Neural progenitor cell (in vitro differentiated cells): ENCODE results near the gene MYL12A. TPM values are rescaled to one million over a fixed set of nuclear protein-coding genes. Genes with fewer than 3 reads are reported as not detected.

ENCODE experiments used
- DNase-seq: peaks from one replicate; pipeline ENCODE4 v3.0.0-alpha.2; 2016; ENCODE audit warnings: low spot score
- H2AFZ ChIP-seq: fragments of 200-600 bp; sonication (generic); replicated peaks from 2 replicates; pipeline ENCODE4 v1.6.1; 2016; ENCODE audit warnings: antibody characterized with exemption
- H3F3A ChIP-seq: fragments of 200-600 bp; sonication (generic); 2 replicates; pipeline ENCODE4 v1.6.1; 2016; ENCODE audit warnings: antibody characterized with exemption, low read depth
- H3K27ac ChIP-seq: fragments of 200-600 bp; sonication (generic); 2 replicates; pipeline ENCODE4 v1.5.1; 2016; ENCODE audit warnings: mild to moderate bottlenecking
- H3K27me3 ChIP-seq: fragments of 200-600 bp; sonication (generic); 2 replicates; pipeline ENCODE4 v1.6.1; 2016; ENCODE audit warnings: mild to moderate bottlenecking, moderate library complexity
- H3K36me3 ChIP-seq: fragments of 200-600 bp; sonication (generic); 2 replicates; pipeline ENCODE4 v1.5.1; 2016
- H3K4me1 ChIP-seq: fragments of 200-600 bp; sonication (generic); 2 replicates; pipeline ENCODE4 v1.6.1; 2016; ENCODE audit warnings: mixed run types
- H3K4me2 ChIP-seq: fragments of 200-600 bp; sonication (generic); 2 replicates; pipeline ENCODE4 v1.6.1; 2016
- H3K4me3 ChIP-seq: fragments of 200-600 bp; sonication (generic); 2 replicates; pipeline ENCODE4 v1.5.1; 2016
- H3K79me2 ChIP-seq: fragments of 200-600 bp; sonication (generic); 2 replicates; pipeline ENCODE4 v1.6.1; 2016; ENCODE audit warnings: low read depth
- H3K9ac ChIP-seq: fragments of 200-600 bp; sonication (generic); 2 replicates; pipeline ENCODE4 v1.6.1; 2016
- H3K9me3 ChIP-seq: fragments of 200-600 bp; sonication (generic); 2 replicates; pipeline ENCODE4 v1.5.1; 2016; ENCODE audit warnings: low read depth
- H4K20me1 ChIP-seq: fragments of 200-600 bp; sonication (generic); 2 replicates; pipeline ENCODE4 v1.6.1; 2016; ENCODE audit warnings: low read depth
- H3K27ac Mint-ChIP-seq: 3 replicates; pipeline ENCODE4 v1.8.0; 2021; ENCODE audit warnings: mixed read lengths
- H3K27me3 Mint-ChIP-seq: 2 replicates; pipeline ENCODE4 v1.8.0; 2022; ENCODE audit warnings: low read depth, mild to moderate bottlenecking, inconsistent platforms, moderate library complexity, mixed read lengths; ENCODE audit not compliant: insufficient read depth
- H3K36me3 Mint-ChIP-seq: 3 replicates; pipeline ENCODE4 v1.8.0; 2021; ENCODE audit warnings: mixed read lengths
- H3K4me1 Mint-ChIP-seq: 3 replicates; pipeline ENCODE4 v1.8.0; 2021; ENCODE audit warnings: mixed read lengths
- H3K4me3 Mint-ChIP-seq: 3 replicates; pipeline ENCODE4 v1.8.0; 2021; ENCODE audit warnings: mild to moderate bottlenecking, moderate library complexity, mixed read lengths
- H3K9me3 Mint-ChIP-seq: 3 replicates; pipeline ENCODE4 v1.8.0; 2020; ENCODE audit warnings: mixed read lengths
- EZH2 ChIP-seq: fragments of 200-600 bp; sonication (generic); IDR thresholded peaks from 2 replicates; pipeline ENCODE4 v1.6.1; 2017; ENCODE audit warnings: antibody characterized with exemption, mild to moderate bottlenecking, moderate library complexity
- EZH2phosphoT487 ChIP-seq: fragments of 200-600 bp; sonication (generic); IDR thresholded peaks from 2 replicates; pipeline ENCODE4 v1.6.1; 2017; ENCODE audit warnings: antibody characterized with exemption
- total RNA-seq: library from RNA; depleted of rRNA; stranded (reverse); fragments of >200 nt; gene quantifications from 2 replicates; pipeline ENCODE4 v1.2.3, GENCODE V29; 2015; ENCODE audit warnings: low replicate concordance
- TF ChIP-seq, protein P1 (sequence below): fragments of 200-600 bp; sonication (generic); IDR thresholded peaks from 2 replicates; pipeline ENCODE4 v1.5.1; 2017; ENCODE audit warnings: antibody characterized with exemption, mild to moderate bottlenecking

The MYL12A gene
- total RNA-seq, 1 donor from 2014 or later, result 365 TPM

- Histone ChIP-seq H3K36me3 (peaks cover 29% of the 10 kb centered on the region), H3K4me2 (no peak overlapping the region), H3K27me3 (no peaks in the 10 kb centered on the region), H3K4me1 (peaks cover 12% of the 10 kb centered on the region), H3K9ac (no peak overlapping the region), H3K9me3 (no peaks in the 10 kb centered on the region), H3K27ac (no peak overlapping the region), H3F3A (peaks cover 53% of the 10 kb centered on the region), H3K79me2 (peaks cover 28% of the 10 kb centered on the region), H3K4me3 (no peak overlapping the region), H4K20me1 (peaks cover 21% of the 10 kb centered on the region), H2AFZ (no peak overlapping the region)
- H3K9me3 Mint-ChIP-seq, result no peaks in the 10 kb centered on the region
- no peak overlapping the region for H3K27ac Mint-ChIP-seq
- DNase-seq, result no peak
- peaks cover 15% of the 10 kb centered on the region for H3K36me3 Mint-ChIP-seq
- no peak overlapping the region for H3K4me3 Mint-ChIP-seq
- TF ChIP-seq, protein P1, sequence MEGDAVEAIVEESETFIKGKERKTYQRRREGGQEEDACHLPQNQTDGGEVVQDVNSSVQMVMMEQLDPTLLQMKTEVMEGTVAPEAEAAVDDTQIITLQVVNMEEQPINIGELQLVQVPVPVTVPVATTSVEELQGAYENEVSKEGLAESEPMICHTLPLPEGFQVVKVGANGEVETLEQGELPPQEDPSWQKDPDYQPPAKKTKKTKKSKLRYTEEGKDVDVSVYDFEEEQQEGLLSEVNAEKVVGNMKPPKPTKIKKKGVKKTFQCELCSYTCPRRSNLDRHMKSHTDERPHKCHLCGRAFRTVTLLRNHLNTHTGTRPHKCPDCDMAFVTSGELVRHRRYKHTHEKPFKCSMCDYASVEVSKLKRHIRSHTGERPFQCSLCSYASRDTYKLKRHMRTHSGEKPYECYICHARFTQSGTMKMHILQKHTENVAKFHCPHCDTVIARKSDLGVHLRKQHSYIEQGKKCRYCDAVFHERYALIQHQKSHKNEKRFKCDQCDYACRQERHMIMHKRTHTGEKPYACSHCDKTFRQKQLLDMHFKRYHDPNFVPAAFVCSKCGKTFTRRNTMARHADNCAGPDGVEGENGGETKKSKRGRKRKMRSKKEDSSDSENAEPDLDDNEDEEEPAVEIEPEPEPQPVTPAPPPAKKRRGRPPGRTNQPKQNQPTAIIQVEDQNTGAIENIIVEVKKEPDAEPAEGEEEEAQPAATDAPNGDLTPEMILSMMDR, result no peak
- no peak for TF ChIP-seq EZH2
- TF ChIP-seq EZH2phosphoT487, result no peak
- H3K4me1 Mint-ChIP-seq, result peaks cover 4% of the 10 kb centered on the region
- H3K27me3 Mint-ChIP-seq, result no peaks in the 10 kb centered on the region
These were observed 8.1 kb downstream of the MYL12A start for GRCh38 chr18:3255611-3256165.

DNA sequence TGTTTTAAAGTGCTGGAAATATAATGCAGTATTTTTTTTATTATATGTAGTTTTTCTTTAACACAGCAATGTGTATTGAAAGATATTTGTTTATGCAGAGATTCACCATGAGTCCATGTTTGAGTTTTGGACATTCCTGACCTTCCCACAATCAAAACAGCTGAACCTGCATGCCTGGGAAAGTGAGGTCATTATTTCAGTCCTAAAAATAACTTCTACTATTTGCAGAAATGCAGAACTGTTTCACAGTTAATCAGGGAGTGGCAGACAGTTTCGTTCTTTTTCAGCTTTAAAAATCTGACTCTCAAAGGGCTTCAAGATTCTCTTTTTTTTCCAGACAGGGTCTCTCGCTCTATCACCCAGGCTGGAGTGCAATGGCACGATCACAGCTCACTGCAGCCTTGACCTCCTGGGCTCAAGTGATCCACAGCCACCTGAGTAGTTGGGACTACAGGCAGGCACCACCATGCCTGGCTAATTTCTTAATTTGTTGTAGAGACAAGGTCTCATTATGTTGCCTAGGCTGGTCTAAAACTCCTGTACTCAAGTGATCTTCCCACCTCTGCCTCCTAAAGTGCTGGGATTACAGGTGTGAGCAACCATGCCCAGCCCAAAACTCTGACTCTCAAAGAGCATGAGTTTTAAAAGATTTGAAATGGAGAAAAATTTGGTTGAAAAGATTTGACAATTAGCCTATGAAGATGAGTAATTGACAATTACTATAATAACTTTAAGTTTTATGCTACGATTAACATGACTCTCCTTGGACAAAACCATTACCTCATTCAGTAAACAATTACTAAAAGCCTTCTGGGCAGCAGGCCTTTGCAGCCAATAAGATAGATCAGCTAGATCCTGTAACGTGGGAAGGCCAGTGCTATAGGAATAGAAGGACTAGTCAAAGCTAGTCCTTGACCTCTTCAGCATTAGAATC is 9.4 kb downstream of the MYL12A start:
- H3K9me3 ChIP-seq, result no peaks in the 10 kb centered on the region
- H3F3A ChIP-seq, result peaks cover 64% of the 10 kb centered on the region
- H3K4me3 ChIP-seq, result no peak overlapping the region
- Mint-ChIP-seq H3K27ac (no peak overlapping the region), H3K36me3 (peaks cover 15% of the 10 kb centered on the region), H3K4me1 (peaks cover 9% of the 10 kb centered on the region), H3K4me3 (no peak overlapping the region), H3K9me3 (no peaks in the 10 kb centered on the region), H3K27me3 (no peaks in the 10 kb centered on the region)
- H3K27ac ChIP-seq, result no peak overlapping the region
- H3K36me3 ChIP-seq, result peaks cover 29% of the 10 kb centered on the region
- no peaks in the 10 kb centered on the region for H3K27me3 ChIP-seq
- no peak for TF ChIP-seq EZH2
- TF ChIP-seq, protein P1, result no peak
- TF ChIP-seq EZH2phosphoT487, result no peak
- no peak overlapping the region for H2AFZ ChIP-seq
- peaks cover 9% of the 10 kb centered on the region for H3K4me1 ChIP-seq
- DNase-seq, result no peak
- peaks cover 23% of the 10 kb centered on the region for H3K79me2 ChIP-seq
- H4K20me1 ChIP-seq, result peaks cover 10% of the 10 kb centered on the region
- H3K4me2 ChIP-seq, result no peak overlapping the region
- no peak overlapping the region for H3K9ac ChIP-seq

- Histone ChIP-seq H3K9ac (no peak overlapping the region), H3K79me2 (peaks cover 21% of the 10 kb centered on the region), H4K20me1 (peaks cover 12% of the 10 kb centered on the region), H3K4me1 (peaks cover 9% of the 10 kb centered on the region), H3K27me3 (no peaks in the 10 kb centered on the region), H3K4me2 (no peak overlapping the region), H3F3A (peaks cover 64% of the 10 kb centered on the region), H3K9me3 (no peaks in the 10 kb centered on the region), H3K4me3 (no peak overlapping the region), H2AFZ (no peak overlapping the region), H3K36me3 (peaks cover 29% of the 10 kb centered on the region), H3K27ac (no peak overlapping the region)
- H3K36me3 Mint-ChIP-seq, result peaks cover 15% of the 10 kb centered on the region
- H3K4me1 Mint-ChIP-seq, result peaks cover 11% of the 10 kb centered on the region
- no peak overlapping the region for H3K4me3 Mint-ChIP-seq
- no peak for DNase-seq
- no peaks in the 10 kb centered on the region for H3K9me3 Mint-ChIP-seq
- no peak overlapping the region for H3K27ac Mint-ChIP-seq
- H3K27me3 Mint-ChIP-seq, result no peaks in the 10 kb centered on the region
- TF ChIP-seq, protein P1, result no peak
- TF ChIP-seq EZH2phosphoT487 (no peak), EZH2 (no peak)
These were observed 10.1 kb downstream of the MYL12A start for GRCh38 chr18:3257627-3258120.
